GM18520 (cell line): ENCODE results near the gene TSPAN31.
"Not testable (repeated sequence)": the region's sequence is repeated elsewhere in the genome, so short reads cannot be mapped to it uniquely, and the experiment has no call there.

Experiments used
- ATAC-seq: cut with Tn5 transposase; IDR thresholded peaks from one replicate; pipeline ENCODE4 v1.9.1; 2021; ENCODE audit not compliant: unreplicated experiment

The TSPAN31 gene

GRCh38 chr12:57765698-57766463 lies 21.0 kb downstream of the TSPAN31 start:
- no peak for ATAC-seq

DNA sequence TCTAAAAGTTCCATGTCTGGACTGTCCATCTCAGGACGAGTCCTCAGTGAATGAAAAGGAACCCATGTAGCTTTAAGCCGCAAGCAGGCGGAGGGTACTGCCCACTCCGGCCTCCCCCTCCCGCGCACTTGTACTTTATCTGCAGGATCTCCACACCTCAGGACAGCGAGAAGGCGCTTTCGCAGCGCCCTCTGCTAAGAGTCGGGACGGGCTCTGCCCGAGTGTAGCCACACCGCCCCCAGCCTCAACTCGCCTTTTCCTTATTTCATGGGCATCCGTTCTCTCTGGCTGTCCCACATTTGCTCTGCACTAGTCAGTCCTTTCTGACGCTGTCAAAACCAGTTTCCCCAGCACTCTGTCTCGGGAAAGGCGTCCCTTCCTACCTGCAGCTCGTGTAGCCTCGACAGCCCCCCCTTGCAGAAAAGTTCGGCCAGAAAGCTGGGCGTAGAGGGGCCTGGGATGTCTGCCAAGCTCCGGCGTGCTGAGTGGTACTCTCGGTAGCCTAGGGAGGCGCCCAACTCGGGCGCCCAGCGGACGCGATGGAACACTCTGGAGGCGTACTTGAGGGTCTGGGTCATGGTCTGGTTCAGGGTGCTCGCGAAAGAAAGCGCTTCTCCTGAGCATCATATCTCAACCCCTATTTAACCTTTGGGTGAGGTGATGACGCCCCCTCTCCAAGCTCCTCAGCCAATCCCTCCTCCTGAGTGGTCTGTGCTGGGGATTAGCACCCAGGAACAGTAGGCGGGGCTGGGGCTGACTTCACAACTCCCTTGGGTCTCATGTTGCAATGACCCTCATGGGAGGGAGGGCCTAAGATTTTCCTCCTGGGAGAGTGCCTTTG lies 21.8 kb downstream of the TSPAN31 start, which contains the start of gene CYP27B1:
Gene CYP27B1 (minus strand): TSS at position 615 of the 841 bp plus-strand sequence. CDS start 37 bp downstream, at position 578.
- no peak for ATAC-seq

GRCh38 chr12:57767305-57767698 lies 22.5 kb downstream of the TSPAN31 start:
- ATAC-seq = no peak

DNA sequence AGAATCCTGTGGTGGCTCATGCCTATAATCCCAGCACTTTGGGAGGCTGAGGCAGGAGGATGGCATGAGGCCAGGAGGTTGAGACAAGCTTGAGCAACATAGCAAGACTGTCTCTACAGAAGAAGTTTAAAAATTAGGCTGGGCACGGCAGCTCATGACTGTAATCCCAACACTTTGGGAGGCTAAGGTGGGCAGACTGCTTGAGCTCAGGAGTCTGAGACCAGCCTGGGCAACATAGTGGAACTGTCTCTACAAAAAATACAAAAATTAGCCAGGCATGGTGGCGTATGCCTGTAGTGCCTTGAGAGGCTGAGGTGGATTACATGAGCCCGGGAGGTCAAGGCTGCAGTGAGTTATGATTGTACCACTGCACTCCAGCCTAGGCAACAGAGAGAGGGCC lies 23.0 kb downstream of the TSPAN31 start:
- ATAC-seq = no peak

DNA sequence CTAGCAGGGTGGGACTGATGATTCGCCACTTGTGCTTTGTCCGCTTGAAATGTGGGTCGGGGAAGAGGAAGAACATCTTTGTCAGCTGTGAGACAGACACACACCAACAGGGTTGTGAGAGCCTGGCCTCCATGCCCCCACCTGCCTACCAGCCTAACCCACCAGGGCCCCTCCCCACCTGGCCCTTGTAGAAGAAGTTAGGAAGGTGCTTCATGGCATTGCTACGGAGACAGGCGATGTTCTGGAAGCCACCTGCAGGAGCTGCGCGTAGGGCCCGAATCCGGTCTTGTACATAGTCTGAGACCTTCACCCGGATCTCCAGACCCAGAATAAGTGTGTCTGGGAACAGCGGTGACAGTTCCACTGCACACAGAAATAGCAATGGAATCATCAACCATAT lies 24.8 kb downstream of the TSPAN31 start:
- ATAC-seq = no peak

GRCh38 chr12:57770734-57771133 lies 25.9 kb downstream of the TSPAN31 start:
- ATAC-seq = no peak

- peak; percentile 36 for ATAC-seq
Observed at GRCh38 chr12:57771236-57771872, 26.5 kb downstream of the TSPAN31 start.

DNA sequence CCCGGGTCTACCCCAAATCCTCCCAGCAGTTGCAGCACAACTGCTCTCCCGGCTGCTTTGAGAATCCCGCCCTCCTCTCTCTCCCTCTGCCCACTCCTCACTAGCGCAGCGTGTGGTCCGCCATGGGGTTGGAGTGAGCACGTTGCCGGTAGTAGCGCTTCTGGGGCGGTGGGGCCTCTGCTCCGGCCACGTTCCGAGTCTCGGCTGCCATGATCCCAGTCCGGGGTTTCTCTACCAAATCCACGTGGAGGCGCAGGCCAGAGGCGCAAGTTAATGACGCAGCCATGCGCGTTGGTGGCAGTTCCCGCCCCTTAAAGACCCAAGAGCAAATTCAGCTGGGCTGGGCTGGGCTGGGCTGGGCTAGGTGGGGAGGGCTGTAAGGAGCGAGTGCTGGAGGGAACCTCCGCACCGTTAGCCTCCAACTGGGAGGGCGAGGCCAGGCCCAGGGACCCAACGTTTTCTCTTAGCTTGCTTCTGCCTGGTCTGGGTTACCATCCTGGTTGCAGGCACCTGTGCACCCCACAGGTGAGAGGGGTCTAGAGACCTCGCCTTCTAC lies 27.1 kb downstream of the TSPAN31 start, which contains the start of gene METTL1:
Gene METTL1 (minus strand): TSS at position 233 of the 556 bp plus-strand sequence. CDS start 22 bp downstream, at position 211.
- ATAC-seq = peak; percentile 66

DNA sequence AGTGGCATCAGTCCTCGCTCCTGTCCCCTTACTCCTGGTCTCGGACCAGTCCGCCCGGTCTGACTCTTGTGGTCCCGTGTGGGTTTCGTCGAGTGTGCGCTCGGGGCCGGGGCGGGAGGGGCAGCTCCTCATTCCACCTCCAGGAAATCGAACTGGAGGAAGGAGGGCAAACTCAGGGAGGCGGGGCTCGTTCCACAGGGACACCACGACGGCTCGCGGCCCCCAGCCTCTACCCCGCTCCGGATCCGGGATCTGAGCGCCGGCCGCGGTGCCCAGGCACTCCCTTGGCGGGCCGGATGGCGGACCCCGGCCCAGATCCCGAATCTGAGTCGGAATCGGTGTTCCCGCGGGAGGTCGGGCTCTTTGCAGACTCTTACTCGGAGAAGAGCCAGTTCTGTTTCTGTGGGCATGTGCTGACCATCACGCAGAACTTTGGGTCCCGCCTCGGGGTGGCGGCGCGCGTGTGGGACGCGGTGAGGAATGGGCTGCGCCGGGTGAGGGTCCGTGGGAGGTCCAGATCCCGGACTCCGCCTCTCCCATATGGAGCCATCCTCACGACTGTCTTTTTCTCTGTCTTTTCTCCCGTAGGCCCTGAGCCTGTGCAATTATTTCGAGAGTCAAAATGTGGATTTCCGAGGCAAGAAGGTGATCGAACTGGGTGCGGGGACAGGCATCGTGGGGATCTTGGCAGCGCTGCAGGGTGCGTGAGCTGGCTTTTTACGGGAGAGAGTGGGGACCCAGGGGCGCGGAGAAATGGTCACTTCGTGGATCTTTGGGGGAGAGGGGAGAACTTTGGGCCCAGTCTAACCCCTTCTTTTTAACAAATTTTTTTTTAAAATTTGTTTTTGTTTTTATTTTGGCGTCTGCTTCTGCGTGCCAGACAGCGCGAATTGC lies 27.8 kb downstream of the TSPAN31 start, which contains the start of gene EEF1AKMT3:
Gene EEF1AKMT3 (plus strand): TSS at position 186 of the 894 bp plus-strand sequence. CDS start 111 bp downstream, at position 297.
- no peak for ATAC-seq

- ATAC-seq = not testable (repeated sequence)
Observed at GRCh38 chr12:57774634-57775033, 29.8 kb downstream of the TSPAN31 start.

GRCh38 chr12:57775044-57775443 lies 30.2 kb downstream of the TSPAN31 start:
- ATAC-seq = no peak

DNA sequence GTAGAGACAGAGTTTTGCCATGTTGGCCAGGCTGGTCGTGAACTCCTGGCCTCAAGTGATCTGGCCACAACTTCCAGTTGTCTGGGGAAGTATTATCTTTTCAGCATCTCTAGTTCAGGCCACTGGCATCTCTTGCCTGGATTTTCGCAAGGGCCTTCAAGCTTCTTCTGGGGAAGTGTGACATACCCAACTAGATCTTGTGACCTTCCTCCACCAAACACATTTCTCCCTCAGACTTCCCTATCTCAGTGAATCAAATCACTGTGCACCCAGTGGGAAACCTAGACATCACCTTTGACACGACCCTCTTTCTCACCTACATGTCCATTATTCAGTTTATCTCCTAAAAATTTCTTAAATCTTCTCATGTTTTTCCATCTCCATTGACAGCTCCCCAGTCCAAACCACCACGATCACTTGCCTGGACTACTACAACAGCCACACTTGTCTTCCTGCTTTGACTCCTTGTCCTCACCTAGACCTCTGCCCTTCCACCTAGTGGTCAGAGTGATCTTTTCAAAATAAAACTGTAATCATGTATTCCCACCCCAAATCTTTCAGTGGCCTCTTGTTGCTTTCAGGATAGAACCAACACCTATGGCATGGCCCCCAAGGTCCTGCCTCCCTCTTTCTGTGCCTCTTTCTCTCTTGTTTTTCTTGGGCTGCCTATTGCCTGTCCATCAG lies 30.9 kb downstream of the TSPAN31 start:
- no peak for ATAC-seq

GRCh38 chr12:57776247-57776587 lies 31.4 kb downstream of the TSPAN31 start:
- ATAC-seq = no peak

DNA sequence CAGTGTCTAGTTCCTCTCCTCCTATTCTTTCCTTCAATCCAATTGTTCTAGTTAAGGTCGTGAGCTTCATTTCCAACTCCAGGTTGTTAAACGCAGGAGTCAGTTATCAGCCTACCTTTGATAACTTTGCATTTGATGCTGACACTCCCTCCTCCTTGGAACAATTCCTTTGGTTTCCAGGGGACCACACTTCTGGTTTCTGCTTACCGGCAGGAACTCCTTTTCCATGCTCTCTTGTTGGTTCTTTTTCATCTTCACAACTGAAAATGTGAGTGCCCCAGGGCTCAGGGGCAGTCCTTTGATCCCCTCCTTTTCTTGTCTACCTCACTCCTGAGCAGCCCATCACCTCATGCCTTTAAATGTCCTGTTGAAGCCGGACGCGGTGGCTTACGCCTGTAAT lies 32.5 kb downstream of the TSPAN31 start:
- ATAC-seq = no peak

DNA sequence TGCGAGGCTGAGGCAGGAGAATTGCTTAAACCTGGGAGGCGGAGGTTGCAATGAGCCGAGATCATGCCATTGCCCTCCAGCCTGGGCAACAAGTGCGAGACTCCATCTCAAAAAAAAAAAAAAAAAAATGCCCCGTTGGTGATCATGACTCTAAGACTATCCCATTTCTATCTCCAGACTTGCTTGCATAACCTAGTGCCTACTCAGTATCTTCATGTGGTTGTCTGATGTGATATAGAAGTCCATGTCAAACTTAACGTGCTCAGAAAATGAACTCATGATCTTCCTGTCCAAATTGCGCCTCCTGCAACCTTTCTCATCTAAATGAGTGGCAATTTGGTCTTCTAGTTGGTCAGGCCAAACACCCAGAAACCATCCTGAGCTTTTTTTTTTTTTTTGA lies 33.1 kb downstream of the TSPAN31 start:
- no peak for ATAC-seq

GRCh38 chr12:57779736-57780135 lies 34.9 kb downstream of the TSPAN31 start:
- no peak for ATAC-seq

GRCh38 chr12:57780284-57780897 lies 35.6 kb downstream of the TSPAN31 start:
- ATAC-seq = no peak

GRCh38 chr12:57781244-57781643 lies 36.4 kb downstream of the TSPAN31 start:
- ATAC-seq = no peak

DNA sequence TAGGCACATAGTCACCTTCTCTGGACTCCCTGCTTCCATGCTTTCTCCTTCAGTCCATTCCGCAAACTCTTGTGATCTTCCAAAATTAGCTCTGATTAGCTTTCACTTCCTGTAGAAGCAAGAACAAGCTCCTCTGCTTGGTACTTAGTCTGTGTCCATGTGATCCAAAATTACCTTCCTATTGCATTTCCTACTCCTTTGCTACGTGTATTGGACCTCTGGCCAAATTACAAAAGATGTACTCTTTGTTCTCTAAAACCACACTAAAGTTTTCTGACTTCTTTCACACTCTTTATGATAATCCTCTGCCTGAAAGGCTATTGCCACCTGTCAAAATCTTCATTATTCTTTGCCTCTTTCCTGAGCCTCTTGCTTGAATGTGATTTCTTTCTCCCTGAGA lies 37.0 kb downstream of the TSPAN31 start:
- no peak for ATAC-seq
